B cell (primary cell): ENCODE data around the gene SLC43A1. TPM values are rescaled to one million over a fixed set of nuclear protein-coding genes. Genes with fewer than 3 reads are reported as not detected.
A peak's percentile ranks its signal among the peaks of the same experiment; 100 is the strongest.

Source experiments
- ATAC-seq: fragments of 200-7000 bp; cut with Tn5 transposase; one replicate; pipeline ENCODE4 v1.10.0; 2021; ENCODE audit warnings: low read depth, mild to moderate bottlenecking, moderate number of reproducible peaks, moderate library complexity
- CTCF ChIA-PET: fragments of 350-600 bp; sonication (Branson Sonifier 250); formaldehyde crosslinking; loops from one replicate; lab custom pipeline; 2021; ENCODE audit warnings: antibody characterized with exemption, inconsistent platforms; lab: Charles Lee
- POLR2A ChIA-PET: fragments of 350-600 bp; sonication (Branson Sonifier 250); formaldehyde crosslinking; loops from one replicate; lab custom pipeline; 2021; ENCODE audit warnings: antibody characterized with exemption; lab: Charles Lee
- DNase-seq: peaks from one replicate; pipeline ENCODE4 v3.0.0; 2013
- H2AFZ ChIP-seq: 2 replicates; pipeline ENCODE4 v1.6.1; 2012; ENCODE audit warnings: mild to moderate bottlenecking, low read depth, low read length; ENCODE audit not compliant: insufficient read depth, poor library complexity, severe bottlenecking
- H3K27ac ChIP-seq, 2 donors: 1 replicate in 1 of 2; 2 replicates in 1 of 2; pipeline ENCODE4 v1.5.1; 2012 to 2013; ENCODE audit warnings: low read length in 2 of 2, mild to moderate bottlenecking in 2 of 2, moderate library complexity in 1 of 2
- H3K27me3 ChIP-seq, 4 experiments: fragments of 200-600 bp in 1 of 4; sonication (generic) in 1 of 4; replicated peaks in 1 of 4; 1 replicate in 2 of 4; 2 replicates in 2 of 4; pipeline versions ENCODE4 v1.6.1 to v1.7.0; 2013 to 2016; ENCODE audit warnings: low read length in 3 of 4, mild to moderate bottlenecking in 2 of 4, mixed read lengths in 1 of 4, moderate library complexity in 1 of 4; ENCODE audit not compliant: insufficient read depth in 4 of 4, control insufficient read depth in 3 of 4; ENCODE audit errors: control extremely low read depth in 1 of 4
- H3K36me3 ChIP-seq, 2 experiments: replicated peaks in 1 of 2; 1 replicate in 1 of 2; 2 replicates in 1 of 2; pipeline versions ENCODE4 v1.6.1 to v1.7.1; 2013; ENCODE audit warnings: low read length in 1 of 2; ENCODE audit not compliant: insufficient read depth in 2 of 2, control insufficient read depth in 1 of 2; ENCODE audit errors: control extremely low read depth in 1 of 2, extremely low read depth in 1 of 2
- H3K4me1 ChIP-seq, 2 donors: fragments of 200-600 bp in 1 of 2; sonication (generic) in 1 of 2; 1 replicate in 1 of 2; 2 replicates in 1 of 2; pipeline versions ENCODE4 v1.5.1 to v1.6.1; 2013 to 2017; ENCODE audit warnings: low read length in 2 of 2; ENCODE audit not compliant: control insufficient read depth in 2 of 2, insufficient read depth in 2 of 2
- H3K4me2 ChIP-seq: replicated peaks from 2 replicates; pipeline ENCODE3; 2012; ENCODE audit warnings: mild to moderate bottlenecking, low read depth, low read length; ENCODE audit not compliant: poor library complexity, severe bottlenecking
- H3K4me3 ChIP-seq, 5 experiments: fragments of 200-600 bp in 1 of 5; sonication (generic) in 1 of 5; 1 replicate in 3 of 5; 2 replicates in 2 of 5; pipeline versions ENCODE4 v1.5.1 to v1.7.0; 2011 to 2016; ENCODE audit warnings: low read length in 4 of 5, mild to moderate bottlenecking in 4 of 5, low read depth in 2 of 5, control low read depth in 1 of 5, moderate library complexity in 1 of 5; ENCODE audit not compliant: insufficient read depth in 1 of 5; ENCODE audit errors: control extremely low read depth in 1 of 5, extremely low read depth in 1 of 5
- H3K79me2 ChIP-seq: fragments of 200-600 bp; sonication (generic); one replicate; pipeline ENCODE4 v1.6.0; 2016; ENCODE audit warnings: low read length; ENCODE audit not compliant: control insufficient read depth, insufficient read depth
- H3K9ac ChIP-seq: fragments of 200-600 bp; sonication (generic); 2 replicates; pipeline ENCODE4 v1.6.1; 2017; ENCODE audit warnings: mild to moderate bottlenecking, low read length, moderate library complexity
- H3K9me3 ChIP-seq, 3 donors: one replicate each; pipeline versions ENCODE4 v1.6.1 to v1.7.1; 2013; ENCODE audit warnings: low read length in 2 of 3; ENCODE audit not compliant: control insufficient read depth in 2 of 3, insufficient read depth in 1 of 3; ENCODE audit errors: control extremely low read depth in 1 of 3
- H4K20me1 ChIP-seq: 2 replicates; pipeline ENCODE4 v1.6.0; 2012; ENCODE audit warnings: mild to moderate bottlenecking, low read length; ENCODE audit not compliant: insufficient read depth, control insufficient read depth, poor library complexity, severe bottlenecking
- H3K27ac Mint-ChIP-seq: one replicate; pipeline ENCODE4 v1.8.0; 2021; ENCODE audit warnings: mixed read lengths
- H3K27me3 Mint-ChIP-seq: one replicate; pipeline ENCODE4 v1.8.0; 2021; ENCODE audit warnings: mixed read lengths
- H3K4me1 Mint-ChIP-seq: one replicate; pipeline ENCODE4 v1.8.0; 2021; ENCODE audit warnings: mixed read lengths
- H3K4me3 Mint-ChIP-seq: one replicate; pipeline ENCODE4 v1.8.0; 2021; ENCODE audit warnings: mixed read lengths
- H3K9me3 Mint-ChIP-seq: one replicate; pipeline ENCODE4 v1.8.0; 2022; ENCODE audit warnings: mixed read lengths; ENCODE audit not compliant: insufficient read depth
- EZH2 ChIP-seq: IDR thresholded peaks from 2 replicates; pipeline ENCODE4 v1.6.1; 2012; ENCODE audit warnings: borderline replicate concordance, low read depth, mild to moderate bottlenecking, moderate library complexity, low read length; ENCODE audit not compliant: insufficient read depth, poor library complexity, severe bottlenecking
- WGBS: methylation state at CpG from one replicate; pipeline ENCODE4 v1.1.5; 2013; ENCODE audit warnings: missing lambda C conversion rate; ENCODE audit not compliant: insufficient coverage; 5-methylcytosine and 5-hydroxymethylcytosine counted together
- intact Hi-C: fragments of 100-400 bp; cut with micrococcal nuclease; formaldehyde crosslinking; loops from one replicate; pipeline ENCODE4 v1.10.0; 2022
- polyA plus RNA-seq: library from polyadenylated mRNA; depleted of rRNA; stranded (reverse); fragments of >200 nt; gene quantifications from 2 replicates; pipeline ENCODE4 v1.2.3, GENCODE V29; 2012
- total RNA-seq, 2 donors: library from RNA; stranded (reverse); fragments of 120-200 nt in 1 of 2; gene quantifications; 1 replicate in 1 of 2; 2 replicates in 1 of 2; pipeline versions ENCODE4 v1.2.3 to v1.2.4, GENCODE V29; 2013 to 2022
- TF ChIP-seq, protein P1 (sequence below): fragments of 200-600 bp; IDR thresholded peaks from one replicate; pipeline ENCODE4 v1.8.0; 2022; ENCODE audit warnings: antibody characterized with exemption, mild to moderate bottlenecking

Gene SLC43A1
- total and polyA plus RNA-seq, 2 donors (not counting 1 experiment from before 2014, with no cell fraction given) = 3.7 to 6.4 TPM

DNA sequence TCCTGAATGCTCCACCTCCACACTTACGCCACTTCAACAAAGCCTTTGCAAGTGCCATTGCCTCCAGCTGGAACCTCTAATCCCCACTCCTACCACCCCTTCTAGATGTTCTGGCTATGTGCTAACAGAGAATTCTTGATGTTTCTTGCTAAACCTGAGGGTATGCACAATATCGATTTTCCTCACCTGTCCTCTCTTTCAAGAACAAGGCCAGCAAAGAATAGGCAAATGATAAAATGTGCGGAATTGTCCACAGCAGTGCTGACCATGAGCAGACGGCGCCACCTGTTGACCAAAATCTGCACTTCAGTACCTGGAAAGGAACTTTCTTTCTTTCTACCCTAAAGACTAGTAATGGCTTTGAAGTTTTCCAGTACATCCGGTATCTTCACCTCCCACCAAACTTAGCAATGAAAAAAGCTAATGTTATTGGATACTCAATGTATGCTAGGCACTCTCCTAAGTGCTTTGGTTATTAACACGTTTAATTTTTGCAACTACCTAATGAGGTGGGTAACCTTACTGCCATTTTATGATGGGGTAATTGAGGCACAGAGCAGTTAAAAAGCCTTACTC is 11.6 kb upstream of the SLC43A1 start:
- intact Hi-C loops = loop anchor here (1.0 to 2.0 kb wide), 4 partner anchors 34 to 182 kb away; no protein-coding TSS in a partner anchor
- ATAC-seq = no peak
- H3K4me3 Mint-ChIP-seq = no peak overlapping the region

DNA sequence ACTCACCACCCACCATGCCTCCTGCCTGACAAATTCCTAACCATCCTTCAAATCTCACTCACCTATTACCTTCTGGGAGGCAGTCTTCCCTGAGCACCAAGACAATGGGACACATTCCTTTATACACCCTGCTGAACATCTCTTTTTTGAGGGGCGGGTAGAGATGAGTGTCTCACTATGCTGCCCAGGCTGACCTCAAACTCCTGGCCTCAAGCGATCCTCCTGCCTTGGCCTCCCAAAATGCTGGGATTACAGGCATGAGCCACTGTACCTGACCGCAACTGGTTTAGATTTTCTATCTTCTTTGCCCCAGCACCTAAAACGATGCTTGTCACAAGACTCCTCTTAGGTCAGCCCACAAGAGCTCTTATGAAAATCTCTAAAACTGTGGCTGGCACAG is 7.9 kb upstream of the SLC43A1 start:
- H4K20me1 ChIP-seq = no peaks in the 10 kb centered on the region
- Mint-ChIP-seq H3K9me3 (no peaks in the 10 kb centered on the region), H3K27ac (no peak overlapping the region), H3K4me3 (no peak overlapping the region), H3K27me3 (no peaks in the 10 kb centered on the region), H3K4me1 (no peaks in the 10 kb centered on the region)
- H3K36me3 ChIP-seq = peaks cover 0 to 5% of the 10 kb centered on the region in 2 experiments
- no peaks in the 10 kb centered on the region for H3K27me3 ChIP-seq
- no peak for DNase-seq
- no peaks in the 10 kb centered on the region for H3K79me2 ChIP-seq
- ChIA-PET POLR2A (no interaction called here), CTCF (interaction anchor here (0.6 to 11.8 kb wide), 5 partner anchors 9 to 118 kb away, joined by 3 to 355 read pairs (median 12); partner anchors contain the start of gene RTN4RL2)
- no peak overlapping the region for H3K27ac ChIP-seq
- intact Hi-C loops = no loop called here
- H3K9me3 ChIP-seq = no peaks in the 10 kb centered on the region
- H2AFZ ChIP-seq = no peak overlapping the region
- TF ChIP-seq, protein P1, sequence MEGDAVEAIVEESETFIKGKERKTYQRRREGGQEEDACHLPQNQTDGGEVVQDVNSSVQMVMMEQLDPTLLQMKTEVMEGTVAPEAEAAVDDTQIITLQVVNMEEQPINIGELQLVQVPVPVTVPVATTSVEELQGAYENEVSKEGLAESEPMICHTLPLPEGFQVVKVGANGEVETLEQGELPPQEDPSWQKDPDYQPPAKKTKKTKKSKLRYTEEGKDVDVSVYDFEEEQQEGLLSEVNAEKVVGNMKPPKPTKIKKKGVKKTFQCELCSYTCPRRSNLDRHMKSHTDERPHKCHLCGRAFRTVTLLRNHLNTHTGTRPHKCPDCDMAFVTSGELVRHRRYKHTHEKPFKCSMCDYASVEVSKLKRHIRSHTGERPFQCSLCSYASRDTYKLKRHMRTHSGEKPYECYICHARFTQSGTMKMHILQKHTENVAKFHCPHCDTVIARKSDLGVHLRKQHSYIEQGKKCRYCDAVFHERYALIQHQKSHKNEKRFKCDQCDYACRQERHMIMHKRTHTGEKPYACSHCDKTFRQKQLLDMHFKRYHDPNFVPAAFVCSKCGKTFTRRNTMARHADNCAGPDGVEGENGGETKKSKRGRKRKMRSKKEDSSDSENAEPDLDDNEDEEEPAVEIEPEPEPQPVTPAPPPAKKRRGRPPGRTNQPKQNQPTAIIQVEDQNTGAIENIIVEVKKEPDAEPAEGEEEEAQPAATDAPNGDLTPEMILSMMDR = no peak
- TF ChIP-seq EZH2 = no peak
- no peak overlapping the region for H3K4me2 ChIP-seq
- H3K9ac ChIP-seq = no peak overlapping the region
- H3K4me3 ChIP-seq = no peak overlapping the region
- 100% methylated on average over 4 of the region's 4 CpGs for WGBS
- ATAC-seq = no peak
- no peaks in the 10 kb centered on the region for H3K4me1 ChIP-seq

More for the DNA sequence above, 11.6 kb upstream of the SLC43A1 start:
- Histone ChIP-seq H3K4me2 (no peak overlapping the region), H3K9me3 (no peaks in the 10 kb centered on the region), H3K4me3 (no peak overlapping the region), H3K9ac (no peak overlapping the region), H3K36me3 (peaks cover 0 to 12% of the 10 kb centered on the region in 2 experiments), H3K27ac (no peak overlapping the region), H3K27me3 (no peaks in the 10 kb centered on the region), H2AFZ (no peak overlapping the region), H3K79me2 (peaks cover 12% of the 10 kb centered on the region), H4K20me1 (no peaks in the 10 kb centered on the region), H3K4me1 (peaks cover 13 to 17% of the 10 kb centered on the region in 2 donors)
- Mint-ChIP-seq H3K4me1 (peaks cover 24% of the 10 kb centered on the region), H3K9me3 (no peaks in the 10 kb centered on the region), H3K27ac (no peak overlapping the region), H3K27me3 (no peaks in the 10 kb centered on the region)
- TF ChIP-seq, protein P1 = peak; percentile 96
- TF ChIP-seq EZH2 = no peak
- ChIA-PET POLR2A (interaction anchor here (1.1 kb wide), 1 partner anchor 11 kb away, joined by 3 read pairs; no protein-coding TSS in a partner anchor), CTCF (interaction anchor here (0.5 to 11.8 kb wide), 32 partner anchors 11 to 997 kb away, joined by 3 to 355 read pairs (median 6); partner anchors contain the start of genes RTN4RL2, SLC43A1, SSRP1 and TNKS1BP1)
- WGBS = 33% methylated on average over 3 of the region's 7 CpGs
- peak; percentile 78 for DNase-seq
